WERI-Rb-1 (cell line): ENCODE results near the gene FAM43A.

Experiments used
- DNase-seq: peaks from one replicate; pipeline ENCODE4 v3.0.0-alpha.2; 2020
- H3K27ac ChIP-seq: fragments of 250-450 bp; sonication (Bioruptor Pico); 2 replicates; pipeline ENCODE4 v1.5.1; 2020; ENCODE audit warnings: mild to moderate bottlenecking, moderate library complexity
- H3K27me3 ChIP-seq: fragments of 250-450 bp; sonication (Bioruptor Pico); 2 replicates; pipeline ENCODE4 v1.5.1; 2021; ENCODE audit warnings: mild to moderate bottlenecking, low read depth, moderate library complexity; ENCODE audit not compliant: insufficient read depth, severe bottlenecking
- H3K36me3 ChIP-seq: fragments of 250-450 bp; sonication (Bioruptor Pico); 2 replicates; pipeline ENCODE4 v1.5.1; 2020; ENCODE audit warnings: mild to moderate bottlenecking, moderate library complexity
- H3K4me3 ChIP-seq: 2 replicates; pipeline ENCODE4 v1.5.1; 2011; ENCODE audit warnings: low read depth, mild to moderate bottlenecking, control low read depth, low read length
- H3K9me3 ChIP-seq: fragments of 250-450 bp; sonication (Bioruptor Pico); 2 replicates; pipeline ENCODE4 v1.5.1; 2021; ENCODE audit warnings: mild to moderate bottlenecking, moderate library complexity; ENCODE audit not compliant: severe bottlenecking
- CTCF ChIP-seq: IDR thresholded peaks from 2 replicates; pipeline ENCODE4 v1.5.1; 2011; ENCODE audit warnings: low read depth, mild to moderate bottlenecking, control low read depth, inconsistent platforms, low read length

The FAM43A gene

GRCh38 chr3:194713299-194714136, 27.8 kb downstream of the FAM43A start:
- no peak for TF ChIP-seq CTCF
- H3K9me3 ChIP-seq = no peaks in the 10 kb centered on the region
- DNase-seq = no peak

GRCh38 chr3:194714137-194714455, 28.4 kb downstream of the FAM43A start:
- DNase-seq = no peak
- no peak for TF ChIP-seq CTCF
- H3K27ac ChIP-seq = no peak overlapping the region
- no peaks in the 10 kb centered on the region for H3K36me3 ChIP-seq
- no peaks in the 10 kb centered on the region for H3K27me3 ChIP-seq
- H3K4me3 ChIP-seq = no peak overlapping the region
- H3K9me3 ChIP-seq = no peaks in the 10 kb centered on the region

More at GRCh38 chr3:194713299-194714136, 27.8 kb downstream of the FAM43A start:
- H3K36me3 ChIP-seq = no peaks in the 10 kb centered on the region
- H3K27me3 ChIP-seq = no peaks in the 10 kb centered on the region
- H3K4me3 ChIP-seq = no peak overlapping the region
- no peak overlapping the region for H3K27ac ChIP-seq

- no peak overlapping the region for H3K4me3 ChIP-seq
- no peaks in the 10 kb centered on the region for H3K27me3 ChIP-seq
- H3K27ac ChIP-seq = no peak overlapping the region
- H3K36me3 ChIP-seq = no peaks in the 10 kb centered on the region
- H3K9me3 ChIP-seq = no peaks in the 10 kb centered on the region
- no peak for TF ChIP-seq CTCF
- no peak for DNase-seq
Observed at GRCh38 chr3:194714564-194714963, 28.9 kb downstream of the FAM43A start.

GRCh38 chr3:194715022-194715800, 29.5 kb downstream of the FAM43A start:
- H3K36me3 ChIP-seq = no peaks in the 10 kb centered on the region
- H3K4me3 ChIP-seq = no peak overlapping the region
- no peaks in the 10 kb centered on the region for H3K27me3 ChIP-seq
- no peak for DNase-seq
- no peaks in the 10 kb centered on the region for H3K9me3 ChIP-seq
- no peak overlapping the region for H3K27ac ChIP-seq
- TF ChIP-seq CTCF = no peak

GRCh38 chr3:194718079-194718478, 32.4 kb downstream of the FAM43A start:
- Histone ChIP-seq H3K4me3 (no peak overlapping the region), H3K9me3 (no peaks in the 10 kb centered on the region), H3K27me3 (no peaks in the 10 kb centered on the region), H3K27ac (no peak overlapping the region), H3K36me3 (no peaks in the 10 kb centered on the region)
- DNase-seq = no peak
- TF ChIP-seq CTCF = no peak
